Stimulated activated CD4-positive, alpha-beta T cell treated with anti-CD3 and anti-CD28 coated beads, TNF-alpha, amount 100 ng/mL, for 1 hour (primary cell): ENCODE data around the gene POLR3A.

Experiments
- DNase-seq, 3 donors: peaks; one replicate each; pipeline ENCODE4 v3.0.0-alpha.2; 2020; ENCODE audit warnings: low read depth in 3 of 3, low spot score in 1 of 3

Gene POLR3A

DNA sequence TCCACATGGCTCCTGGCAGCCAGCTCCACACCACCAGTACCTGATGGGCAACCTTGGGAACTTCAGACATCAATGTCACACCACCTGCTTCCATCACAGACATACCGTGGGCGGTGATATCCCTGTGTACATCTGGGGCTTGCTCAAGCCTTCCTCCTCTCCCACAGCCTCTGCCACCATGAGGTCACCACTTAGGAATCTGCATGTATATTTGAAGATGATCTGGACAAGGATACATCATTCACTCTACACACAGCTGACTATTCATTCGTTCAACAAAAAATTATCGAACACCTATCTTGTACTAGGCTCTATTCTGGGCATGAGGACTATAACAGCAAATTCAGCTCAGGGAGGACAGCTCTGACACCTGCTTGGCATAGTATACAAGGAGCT is 109.6 kb downstream of the POLR3A start:
- no peak for DNase-seq
